ENCODE measurements around the gene TDRD9.

DNA sequence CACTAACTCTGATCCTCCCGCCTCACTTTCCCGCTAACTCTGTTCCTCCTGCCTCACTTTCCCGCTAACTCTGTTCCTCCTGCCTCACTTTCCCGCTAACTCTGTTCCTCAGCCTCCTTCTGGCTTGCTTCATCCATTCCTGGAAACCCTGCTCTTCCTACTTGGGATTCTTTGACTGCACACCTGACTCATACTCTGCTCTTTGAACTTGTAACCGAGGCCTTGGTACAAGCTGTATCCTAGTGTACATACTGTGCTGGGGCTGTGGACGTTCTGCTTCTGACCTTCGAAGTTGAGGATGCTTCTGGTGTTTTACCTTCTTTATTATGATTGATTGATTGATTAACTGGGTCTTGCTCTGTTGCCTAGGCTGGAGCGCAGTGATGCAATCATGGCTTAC, 77.2 kb downstream of the TDRD9 start:
- TF ChIP-seq EZH2phosphoT487 (IDR thresholded peaks at IDR 0.05; ENCODE audit: insufficient read depth, low read depth): no peak
- no peak for TF ChIP-seq EZH2 (IDR thresholded peaks at IDR 0.05; ENCODE audit: insufficient read depth, poor library complexity, severe bottlenecking)
